Skeletal muscle tissue (tissue), 4 donors: ENCODE measurements around the gene POU2F3. TPM values are rescaled to one million over a fixed set of nuclear protein-coding genes. Genes with fewer than 3 reads are reported as not detected.
A peak's percentile ranks its signal among the peaks of the same experiment; 100 is the strongest.

Source experiments
- H3K27ac ChIP-seq: one replicate; pipeline ENCODE4 v1.7.0; 2013; ENCODE audit warnings: mild to moderate bottlenecking, low read depth, low read length, inconsistent platforms
- H3K27me3 ChIP-seq, 3 donors: one replicate each; pipeline ENCODE4 v1.7.0; 2013; ENCODE audit warnings: low read length in 3 of 3; ENCODE audit not compliant: control insufficient read depth in 3 of 3, insufficient read depth in 3 of 3
- H3K36me3 ChIP-seq, 3 donors: one replicate each; pipeline ENCODE4 v1.7.0; 2013; ENCODE audit warnings: low read length in 3 of 3; ENCODE audit not compliant: control insufficient read depth in 3 of 3, insufficient read depth in 3 of 3
- H3K4me1 ChIP-seq, 3 donors: one replicate each; pipeline ENCODE4 v1.7.0; 2013; ENCODE audit warnings: low read length in 3 of 3, mild to moderate bottlenecking in 3 of 3; ENCODE audit not compliant: control insufficient read depth in 3 of 3, insufficient read depth in 3 of 3
- H3K4me3 ChIP-seq, 3 donors: one replicate each; pipeline ENCODE4 v1.7.0; 2013; ENCODE audit warnings: low read length in 3 of 3
- H3K9ac ChIP-seq, 3 donors: one replicate each; pipeline ENCODE4 v1.7.0; 2013; ENCODE audit warnings: low read length in 3 of 3, mild to moderate bottlenecking in 3 of 3, moderate library complexity in 2 of 3, low read depth in 1 of 3
- H3K9me3 ChIP-seq, 3 donors: one replicate each; pipeline ENCODE4 v1.7.0; 2013; ENCODE audit warnings: low read length in 3 of 3; ENCODE audit not compliant: control insufficient read depth in 3 of 3
- total RNA-seq: library from RNA; depleted of rRNA; stranded (reverse); fragments of >200 nt; gene quantifications from one replicate; pipeline ENCODE4 v1.2.3, GENCODE V29; 2014
- donor health status: Osteomylitis.

The POU2F3 gene
- not detected for total RNA-seq

DNA sequence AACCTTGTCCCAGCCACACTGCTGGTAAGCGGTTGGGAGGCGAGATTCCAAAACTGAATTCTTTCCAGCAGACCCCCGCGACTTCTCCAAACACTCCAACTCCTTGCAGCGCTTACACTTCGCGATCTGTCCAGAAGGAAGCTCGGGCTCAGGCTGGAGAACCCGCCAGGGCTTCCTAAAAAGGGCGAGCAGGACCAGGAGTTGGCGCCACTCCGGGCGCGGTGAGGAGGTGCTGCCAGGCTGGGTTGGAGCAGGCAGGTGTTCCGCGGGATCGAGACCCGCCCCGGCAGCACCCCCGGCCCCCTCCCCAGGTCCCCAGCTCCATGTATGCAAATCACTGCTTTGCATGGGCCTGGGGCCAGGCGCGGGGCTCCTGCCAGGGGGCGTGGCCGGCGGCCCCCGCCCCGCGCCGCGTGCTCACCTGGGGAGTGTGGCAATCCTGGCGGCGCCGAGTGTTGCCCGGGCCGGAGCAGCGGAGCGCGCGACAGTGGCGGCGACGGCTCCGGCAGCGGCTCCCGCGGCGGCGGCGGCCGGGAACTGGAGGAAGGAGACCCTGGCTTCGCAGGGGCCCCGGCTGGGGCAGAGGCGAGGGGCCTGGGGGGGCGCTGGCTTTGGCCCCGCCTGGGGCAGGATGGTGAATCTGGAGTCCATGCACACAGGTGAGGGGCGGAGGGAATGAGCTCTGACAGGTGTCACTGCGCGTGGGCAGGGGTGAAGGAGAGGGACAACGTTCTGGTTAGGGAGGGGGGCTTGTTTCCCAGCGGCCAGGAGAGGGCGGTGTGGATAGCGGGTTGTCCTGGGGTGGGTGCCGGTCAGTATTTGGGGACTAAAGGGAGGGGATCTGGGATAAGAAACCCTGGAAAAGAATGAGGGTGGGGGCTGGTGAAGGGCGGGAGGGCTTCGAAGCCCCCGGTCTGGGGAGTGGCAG, at the start of gene POU2F3:
Gene POU2F3, plus strand, starts transcription at position 428 of the 928 bp plus-strand sequence. Its CDS starts 204 bp downstream, at position 632.
- Histone ChIP-seq H3K9ac (no peak within 1 kb of the TSS), H3K4me1 (peaks cover 0 to 2% (median 0%) of the 10 kb centered on the region in 3 donors), H3K36me3 (no peaks in the 10 kb centered on the region), H3K4me3 (no peak within 1 kb of the TSS), H3K27me3 (peaks cover 55 to 62% (median 57%) of the 10 kb centered on the region in 3 donors), H3K27ac (no peak within 1 kb of the TSS), H3K9me3 (no peaks in the 10 kb centered on the region)

DNA sequence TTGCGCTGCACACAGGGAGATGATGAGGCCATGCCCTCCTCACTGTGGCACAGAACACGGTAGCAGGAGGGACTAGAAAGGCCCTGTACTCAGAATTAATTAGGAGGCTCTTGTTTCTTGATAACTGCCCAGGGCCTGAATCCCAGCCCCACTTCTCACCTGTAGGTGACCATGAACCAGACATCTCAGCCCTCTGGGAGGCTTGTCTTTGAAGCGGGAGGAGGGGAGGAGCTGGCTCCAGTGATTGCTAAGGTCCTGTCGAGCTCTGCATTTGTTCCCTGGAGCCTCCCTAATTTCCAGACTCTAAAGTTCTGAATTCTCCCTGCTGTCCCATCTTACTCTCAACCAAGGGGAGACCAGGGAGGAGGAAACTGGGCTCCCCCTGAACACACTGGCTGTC, 48.9 kb upstream of the POU2F3 start:
- no peak overlapping the region for H3K9ac ChIP-seq
- no peak overlapping the region for H3K27ac ChIP-seq
- peaks cover 4 to 36% (median 17%) of the 10 kb centered on the region in 3 donors for H3K27me3 ChIP-seq
- H3K9me3 ChIP-seq, result no peaks in the 10 kb centered on the region
- peaks cover 29 to 33% (median 32%) of the 10 kb centered on the region in 3 donors for H3K4me1 ChIP-seq
- no peak overlapping the region for H3K4me3 ChIP-seq
- no peaks in the 10 kb centered on the region for H3K36me3 ChIP-seq

- no peak overlapping the region for H3K27ac ChIP-seq
- no peaks in the 10 kb centered on the region for H3K9me3 ChIP-seq
- H3K27me3 ChIP-seq, result peaks cover 4 to 41% (median 16%) of the 10 kb centered on the region in 3 donors
- peaks cover 14 to 32% (median 18%) of the 10 kb centered on the region in 3 donors for H3K4me1 ChIP-seq
- H3K4me3 ChIP-seq, result no peak overlapping the region
- no peaks in the 10 kb centered on the region for H3K36me3 ChIP-seq
- no peak overlapping the region for H3K9ac ChIP-seq
Observed at GRCh38 chr11:120192831-120193625, 46.9 kb upstream of the POU2F3 start.

DNA sequence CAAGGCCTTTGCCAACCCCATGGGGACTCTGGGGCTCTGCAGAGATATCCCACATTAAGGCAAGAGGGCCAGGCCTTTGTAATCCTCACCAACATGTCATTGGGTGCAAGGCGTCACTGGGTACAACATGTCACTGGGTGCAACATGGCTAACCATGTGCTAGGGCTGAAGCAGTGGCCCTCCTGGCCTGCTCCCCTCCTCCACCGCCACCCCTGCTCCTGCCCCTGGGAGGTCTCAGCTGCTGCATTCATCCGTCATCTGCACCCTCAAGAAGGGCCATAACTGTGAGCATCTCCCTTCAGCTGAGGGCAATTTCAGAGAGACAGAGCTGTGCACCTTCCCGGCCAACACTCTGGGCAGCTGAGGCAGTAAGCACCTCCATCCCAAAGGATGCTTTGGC, 45.8 kb upstream of the POU2F3 start:
- no peak overlapping the region for H3K9ac ChIP-seq
- no peaks in the 10 kb centered on the region for H3K36me3 ChIP-seq
- H3K4me1 ChIP-seq, result peaks cover 8 to 22% (median 9%) of the 10 kb centered on the region in 3 donors

DNA sequence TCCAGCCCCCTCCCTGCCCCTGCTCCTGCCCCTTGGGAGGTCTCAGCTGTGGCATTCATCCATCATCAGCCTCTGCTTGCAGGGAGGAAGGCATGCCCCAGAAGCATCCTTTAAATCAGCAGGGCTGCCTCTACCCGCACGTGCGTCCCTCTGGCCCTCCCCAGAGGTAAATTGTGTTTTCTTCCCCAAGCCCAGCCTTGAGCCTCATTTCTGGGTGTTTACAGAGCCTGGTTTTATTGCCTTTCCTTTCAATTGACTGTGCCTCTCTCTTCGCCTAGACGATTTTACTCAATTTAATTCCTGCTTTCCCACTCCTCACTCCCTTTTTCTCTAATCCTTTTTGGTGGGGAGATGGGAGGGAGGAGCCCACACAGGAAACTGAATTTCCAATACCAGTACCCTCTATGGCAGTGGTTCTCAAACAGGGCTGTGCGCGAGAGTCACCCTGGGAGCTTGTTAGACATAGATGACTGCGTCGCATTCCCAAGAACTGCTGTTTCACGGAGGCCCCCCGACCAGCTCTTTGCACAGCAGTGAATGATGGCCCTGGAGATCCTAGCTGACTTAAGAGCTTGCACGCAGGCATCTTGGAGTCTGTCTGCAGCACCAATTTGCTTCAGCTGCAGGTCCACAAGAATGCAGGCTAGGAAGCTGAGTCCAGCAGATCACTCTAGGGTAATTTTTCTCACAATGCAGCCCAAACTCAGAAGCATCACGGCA, 44.2 kb upstream of the POU2F3 start:
- H3K27ac ChIP-seq, result no peak overlapping the region
- peaks cover 1 to 37% (median 20%) of the 10 kb centered on the region in 3 donors for H3K27me3 ChIP-seq
- H3K4me3 ChIP-seq, result no peak overlapping the region
- H3K4me1 ChIP-seq, result peaks cover 6 to 19% (median 9%) of the 10 kb centered on the region in 3 donors
- no peaks in the 10 kb centered on the region for H3K9me3 ChIP-seq
- no peak overlapping the region for H3K9ac ChIP-seq
- H3K36me3 ChIP-seq, result no peaks in the 10 kb centered on the region

More for the DNA sequence above, 45.8 kb upstream of the POU2F3 start:
- Histone ChIP-seq H3K9me3 (no peaks in the 10 kb centered on the region), H3K27me3 (peaks cover 4 to 37% (median 20%) of the 10 kb centered on the region in 3 donors), H3K27ac (no peak overlapping the region), H3K4me3 (no peak overlapping the region)

GRCh38 chr11:120196826-120197225, 43.1 kb upstream of the POU2F3 start:
- H3K4me3 ChIP-seq, result no peak overlapping the region
- no peaks in the 10 kb centered on the region for H3K36me3 ChIP-seq
- peaks cover 6 to 19% (median 9%) of the 10 kb centered on the region in 3 donors for H3K4me1 ChIP-seq
- no peak overlapping the region for H3K9ac ChIP-seq
- peaks cover 0 to 27% (median 21%) of the 10 kb centered on the region in 3 donors for H3K27me3 ChIP-seq
- H3K9me3 ChIP-seq, result no peaks in the 10 kb centered on the region
- peak overlapping the region; percentile 5 for H3K27ac ChIP-seq

- Histone ChIP-seq H3K36me3 (no peaks in the 10 kb centered on the region), H3K9me3 (no peaks in the 10 kb centered on the region), H3K9ac (no peak overlapping the region), H3K27me3 (peaks cover 0 to 24% (median 19%) of the 10 kb centered on the region in 3 donors), H3K27ac (peak overlapping the region; percentile 5), H3K4me1 (peaks cover 4 to 19% (median 9%) of the 10 kb centered on the region in 3 donors), H3K4me3 (no peak overlapping the region)
Observed at GRCh38 chr11:120197251-120197891, 42.6 kb upstream of the POU2F3 start.

GRCh38 chr11:120197977-120198376, 42.0 kb upstream of the POU2F3 start:
- H3K4me1 ChIP-seq, result peaks cover 4 to 19% (median 9%) of the 10 kb centered on the region in 3 donors
- no peak overlapping the region for H3K27ac ChIP-seq
- no peak overlapping the region for H3K4me3 ChIP-seq
- no peaks in the 10 kb centered on the region for H3K9me3 ChIP-seq
- H3K27me3 ChIP-seq, result peaks cover 0 to 22% (median 14%) of the 10 kb centered on the region in 3 donors
- no peaks in the 10 kb centered on the region for H3K36me3 ChIP-seq
- no peak overlapping the region for H3K9ac ChIP-seq

GRCh38 chr11:120198403-120198786, 41.5 kb upstream of the POU2F3 start:
- Histone ChIP-seq H3K9me3 (no peaks in the 10 kb centered on the region), H3K27ac (no peak overlapping the region)

More at GRCh38 chr11:120198403-120198786, 41.5 kb upstream of the POU2F3 start:
- H3K4me1 ChIP-seq, result peaks cover 4 to 19% (median 9%) of the 10 kb centered on the region in 3 donors
- H3K4me3 ChIP-seq, result no peak overlapping the region
- no peak overlapping the region for H3K9ac ChIP-seq
- H3K36me3 ChIP-seq, result no peaks in the 10 kb centered on the region
- H3K27me3 ChIP-seq, result peaks cover 0 to 18% (median 14%) of the 10 kb centered on the region in 3 donors
